HG02970 (cell line): Measurements from ENCODE around the gene THAP11.
"Not testable (repeated sequence)": the region's sequence is repeated elsewhere in the genome, so short reads cannot be mapped to it uniquely, and the experiment has no call there.

Source experiments
- ATAC-seq: cut with Tn5 transposase; IDR thresholded peaks from one replicate; pipeline ENCODE4 v1.9.1; 2021; ENCODE audit warnings: mild to moderate bottlenecking, moderate library complexity, moderate number of reproducible peaks; ENCODE audit not compliant: unreplicated experiment, low FRiP score

The THAP11 gene

DNA sequence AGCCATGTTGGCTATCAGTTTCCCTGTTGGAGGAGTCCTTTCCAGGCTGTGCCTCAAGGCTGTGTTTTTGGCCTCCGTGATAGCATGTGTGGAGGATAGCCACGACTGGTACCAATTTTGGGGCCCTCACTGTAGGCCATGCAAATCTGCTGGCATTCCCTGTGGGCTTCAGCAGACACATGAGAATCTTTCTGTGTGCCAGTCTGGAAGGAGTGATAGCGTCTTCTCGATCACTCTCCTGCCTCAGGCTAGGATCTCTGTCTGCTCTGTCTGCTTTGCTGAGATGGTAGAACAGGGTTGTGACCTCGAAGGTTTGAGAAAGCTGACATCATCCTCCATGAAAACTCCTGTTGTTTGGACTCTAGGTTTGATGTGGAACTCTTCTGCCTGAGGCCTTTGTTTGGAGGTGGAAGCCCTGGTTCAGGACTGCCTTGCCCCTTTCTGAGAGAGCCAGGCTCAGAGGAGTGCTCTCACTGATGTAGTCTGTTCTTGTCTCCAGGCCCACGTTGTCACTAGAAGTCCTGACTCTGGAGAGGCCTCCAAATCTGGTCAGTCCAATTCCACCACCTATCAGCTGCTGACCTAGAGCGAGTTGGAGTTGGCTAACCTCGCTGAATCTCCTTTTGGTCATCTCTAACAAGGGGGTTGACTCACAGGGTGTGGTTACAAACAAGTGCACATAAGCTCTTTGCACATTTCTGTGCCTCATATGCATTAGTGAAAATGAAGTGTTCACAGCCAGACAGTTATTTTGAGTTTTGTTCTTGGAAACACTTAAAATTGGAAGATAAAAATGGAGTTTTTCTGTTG is 18.7 kb downstream of the THAP11 start:
- no peak for ATAC-seq

- ATAC-seq: no peak
Measured at GRCh38 chr16:67861877-67862276, 19.8 kb downstream of the THAP11 start.

DNA sequence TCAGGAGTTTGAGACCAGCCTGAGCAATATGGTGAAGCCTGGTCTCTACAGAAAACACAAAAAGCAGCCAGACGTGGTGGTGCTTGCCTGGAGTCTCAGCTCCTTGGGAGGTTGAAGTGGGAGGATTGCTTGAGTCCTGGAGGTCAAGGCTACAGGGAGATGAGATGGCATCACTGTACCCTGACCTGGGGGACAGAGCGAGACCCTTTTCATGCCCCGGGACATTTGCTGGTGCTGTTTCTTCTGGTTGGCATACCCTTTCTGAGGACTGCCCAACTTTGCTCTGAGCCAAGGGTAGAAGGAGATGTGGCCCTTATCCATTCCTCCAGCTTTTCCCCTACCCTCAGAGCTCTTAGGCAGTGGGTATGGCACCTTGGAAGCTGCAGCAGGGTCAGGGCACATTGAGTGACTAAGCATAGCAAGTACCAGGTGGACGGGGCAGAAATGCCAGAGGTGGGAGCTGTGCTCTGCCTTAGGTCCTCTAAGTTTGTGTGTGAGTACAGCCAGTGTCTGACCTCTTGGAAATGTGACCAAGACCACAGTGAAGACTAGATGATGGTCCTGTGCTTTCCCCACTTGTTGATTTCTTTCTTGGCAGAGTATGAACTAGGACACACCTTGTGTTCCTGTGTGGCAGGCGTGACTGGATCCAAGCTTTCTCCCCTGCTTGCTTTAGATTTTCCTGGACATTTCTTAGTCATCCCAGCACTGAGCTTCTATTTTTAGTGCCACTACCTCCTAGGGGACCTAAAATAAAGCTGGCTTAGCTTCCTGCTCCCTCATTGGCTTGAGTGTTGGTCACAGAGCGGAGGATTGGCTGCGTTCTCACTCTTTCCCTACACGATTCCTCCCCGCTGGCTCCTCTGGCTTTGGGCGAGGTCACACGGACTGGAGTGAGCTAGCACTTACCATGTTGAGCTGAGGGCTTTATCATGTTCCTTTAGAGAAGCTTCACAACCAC is 20.8 kb downstream of the THAP11 start:
- ATAC-seq: no peak

DNA sequence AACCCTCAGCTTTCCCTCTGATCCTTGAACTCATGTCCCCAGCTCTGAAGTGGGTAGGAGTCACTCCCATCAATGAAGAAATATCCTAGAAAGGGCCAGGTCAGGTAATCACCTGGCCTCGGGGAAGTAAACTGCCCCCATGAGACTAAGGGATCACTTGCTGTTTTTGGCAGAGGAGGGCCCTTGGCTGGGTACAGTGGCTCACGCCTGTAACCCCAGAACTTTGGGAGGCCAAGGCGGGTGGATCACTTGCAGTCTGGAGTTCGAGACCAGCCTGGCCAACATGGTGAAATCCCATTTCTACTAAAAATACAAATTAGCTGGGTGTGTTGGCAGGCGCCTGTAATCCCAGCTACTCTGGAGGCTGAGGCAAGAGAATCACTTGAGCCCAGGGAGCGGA is 21.9 kb downstream of the THAP11 start:
- ATAC-seq: not testable (repeated sequence)

- no peak for ATAC-seq
Measured at GRCh38 chr16:67864594-67864993, 22.5 kb downstream of the THAP11 start.

DNA sequence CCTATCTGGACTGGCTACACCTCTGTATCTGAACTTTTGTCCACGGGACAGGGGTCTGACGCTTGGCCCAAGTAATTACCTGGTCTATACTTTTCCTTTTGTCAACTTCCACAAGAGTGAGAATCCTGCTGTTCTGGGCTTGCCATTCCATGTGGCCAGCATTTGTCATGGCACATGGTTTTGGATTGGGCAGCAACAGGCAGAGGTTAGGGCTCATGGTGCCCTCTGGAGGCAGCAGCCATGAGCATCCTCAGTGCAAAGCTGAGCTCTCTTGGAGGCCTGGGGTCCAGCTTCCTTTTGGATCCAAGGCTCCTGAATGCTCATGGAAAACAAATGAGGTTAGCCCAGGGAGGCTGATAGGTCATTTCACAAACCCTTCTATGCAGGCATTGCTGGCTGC is 23.2 kb downstream of the THAP11 start:
- no peak for ATAC-seq

- ATAC-seq: no peak
Measured at GRCh38 chr16:67868290-67868689, 26.2 kb downstream of the THAP11 start.

DNA sequence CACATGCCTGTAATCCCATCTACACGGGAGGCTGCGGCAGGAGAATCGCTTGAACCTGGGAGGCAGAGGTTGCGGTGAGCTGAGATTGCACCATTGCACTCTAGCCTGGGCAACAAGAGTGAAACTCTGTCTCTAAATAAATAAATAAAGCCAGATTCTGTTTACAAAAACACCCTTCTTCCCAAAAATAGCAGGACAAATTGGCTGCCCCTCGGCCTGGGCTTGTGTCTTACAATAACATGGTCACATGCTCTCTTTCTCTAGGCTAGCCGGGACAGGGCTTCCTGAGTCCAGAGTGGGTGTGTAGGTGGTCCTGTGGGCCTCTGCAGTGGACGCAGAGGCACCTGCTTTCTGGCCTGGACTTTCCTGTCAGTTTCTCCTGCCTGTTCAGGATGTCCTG is 27.5 kb downstream of the THAP11 start:
- no peak for ATAC-seq

DNA sequence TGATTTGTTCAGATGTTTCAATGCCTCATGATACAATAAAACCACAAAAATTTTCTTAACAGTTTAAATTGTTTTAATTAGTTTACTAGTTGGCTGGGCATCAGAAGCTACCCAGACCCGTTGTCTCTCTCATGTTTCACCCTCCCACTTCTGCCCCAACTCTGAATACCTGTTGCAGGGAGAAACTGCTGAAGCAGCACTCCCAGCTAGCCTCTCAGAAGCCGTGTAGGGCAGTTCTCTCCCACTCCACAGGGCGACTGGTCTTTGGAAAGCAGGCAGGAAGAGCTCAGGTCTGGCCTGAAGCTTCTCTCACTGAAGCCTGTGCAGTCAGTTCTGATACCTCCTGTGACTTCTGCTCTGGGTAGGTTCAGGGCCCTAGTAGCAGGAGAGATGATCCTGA is 29.1 kb downstream of the THAP11 start:
- no peak for ATAC-seq

GRCh38 chr16:67872131-67872630 is 30.1 kb downstream of the THAP11 start:
- ATAC-seq: no peak

DNA sequence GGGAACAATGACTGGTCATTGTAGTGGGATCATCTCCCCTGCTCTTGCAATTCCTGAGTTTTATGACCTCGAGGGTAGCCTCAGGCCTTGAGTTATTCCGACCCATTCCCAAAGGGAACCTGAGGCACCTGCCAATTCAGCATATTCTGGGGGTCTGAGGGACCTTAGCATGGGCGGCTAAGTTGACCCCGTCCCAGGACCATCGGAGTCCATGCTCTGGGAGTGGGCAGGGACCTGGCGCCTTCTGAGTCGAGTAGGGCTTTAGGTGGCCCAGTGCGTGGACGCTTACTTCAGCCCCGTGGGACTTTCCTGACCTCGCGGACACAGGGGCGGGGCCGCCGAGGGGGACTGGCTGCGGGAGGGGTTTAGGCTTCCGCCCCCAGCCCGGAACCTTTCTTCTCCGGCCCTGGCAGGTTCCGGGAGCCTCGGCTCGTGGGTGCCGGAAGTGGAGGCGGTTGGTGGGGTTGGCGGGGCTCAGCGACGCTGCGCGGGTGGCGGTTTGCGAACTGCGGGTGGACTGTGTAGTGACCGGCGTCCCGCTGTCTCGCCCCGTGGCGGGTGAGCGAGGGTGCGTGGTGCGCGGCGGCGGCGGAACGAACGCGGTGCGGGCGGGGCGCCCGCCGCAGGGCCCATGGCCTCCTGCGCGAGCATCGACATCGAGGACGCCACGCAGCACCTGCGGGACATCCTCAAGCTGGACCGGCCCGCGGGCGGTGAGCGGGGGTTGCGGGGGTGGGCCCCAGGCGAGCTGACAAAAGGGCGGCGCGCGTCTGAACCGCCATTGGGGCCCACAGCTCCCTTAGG is 30.7 kb downstream of the THAP11 start, which contains the start of gene EDC4:
EDC4 (plus strand) TSS at position 422 of the 804 bp plus-strand sequence; CDS start at position 632, 210 bp downstream.
- ATAC-seq: peak; percentile 86

- ATAC-seq: no peak
Measured at GRCh38 chr16:67873435-67874370, 31.6 kb downstream of the THAP11 start.

DNA sequence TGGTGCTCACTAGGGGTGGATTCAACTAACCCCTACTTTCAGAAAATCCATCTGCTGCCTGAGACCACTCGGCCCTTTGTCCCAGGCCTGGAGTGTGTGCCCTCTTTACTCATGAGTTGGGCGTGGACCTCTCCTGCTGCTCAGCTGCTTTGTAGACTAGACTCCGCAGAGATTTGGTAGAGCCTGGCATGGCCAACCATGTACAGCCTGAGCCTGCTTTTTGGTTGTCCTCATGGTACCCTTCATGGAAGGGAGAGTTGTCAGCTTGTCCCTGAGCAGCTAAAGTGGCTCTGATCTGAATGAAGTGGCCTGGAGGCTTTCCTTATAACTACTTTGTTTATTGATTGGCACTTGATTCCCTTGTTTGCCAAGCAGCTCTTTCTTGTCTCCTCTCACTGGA is 32.3 kb downstream of the THAP11 start:
- no peak for ATAC-seq

DNA sequence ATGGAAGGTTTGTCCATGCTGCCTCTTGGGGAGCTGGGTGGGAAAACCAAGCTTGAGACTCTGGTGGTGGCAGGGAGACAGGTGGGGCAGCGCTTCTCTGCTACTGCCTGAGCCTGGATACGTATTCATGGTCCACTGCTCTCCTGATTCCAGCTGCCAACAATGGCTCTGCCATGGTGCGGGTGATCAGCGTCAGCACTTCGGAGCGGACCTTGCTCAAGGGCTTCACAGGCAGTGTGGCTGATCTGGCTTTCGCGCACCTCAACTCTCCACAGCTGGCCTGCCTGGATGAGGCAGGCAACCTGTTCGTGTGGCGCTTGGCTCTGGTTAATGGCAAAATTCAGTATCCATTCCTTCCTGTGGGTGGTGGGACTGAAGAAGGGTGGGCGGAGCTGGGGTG is 34.9 kb downstream of the THAP11 start:
- ATAC-seq: no peak

DNA sequence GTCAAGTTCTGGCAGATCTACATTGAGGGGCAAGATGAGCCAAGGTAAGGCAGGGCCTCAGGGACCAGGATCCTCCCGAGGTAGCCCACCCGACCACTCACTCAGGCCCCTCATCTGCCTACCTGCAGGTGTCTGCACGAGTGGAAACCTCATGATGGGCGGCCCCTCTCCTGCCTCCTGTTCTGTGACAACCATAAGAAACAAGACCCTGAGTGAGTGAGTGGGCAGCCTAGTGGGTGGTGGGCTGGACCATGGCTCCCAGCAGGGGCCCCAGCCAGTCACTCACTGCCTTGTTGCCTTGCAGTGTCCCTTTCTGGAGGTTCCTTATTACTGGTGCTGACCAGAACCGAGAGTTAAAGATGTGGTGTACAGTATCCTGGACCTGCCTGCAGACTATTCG is 36.1 kb downstream of the THAP11 start:
- ATAC-seq: no peak

DNA sequence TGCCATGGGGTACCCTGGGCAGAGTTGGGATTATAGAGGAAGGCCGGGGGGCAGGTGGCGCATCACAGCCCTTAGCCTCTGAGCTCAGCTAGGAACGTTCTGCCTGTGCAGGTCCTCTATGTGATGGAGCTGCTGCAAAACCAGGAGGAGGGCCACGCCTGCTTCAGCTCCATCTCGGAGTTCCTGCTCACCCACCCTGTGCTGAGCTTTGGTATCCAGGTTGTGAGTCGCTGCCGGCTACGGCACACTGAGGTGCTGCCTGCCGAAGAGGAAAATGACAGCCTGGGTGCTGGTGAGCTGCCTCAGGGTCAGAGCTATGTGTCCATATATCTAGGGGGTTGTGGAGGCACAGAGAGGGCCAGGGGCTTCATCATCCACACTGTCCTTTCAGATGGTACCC is 36.7 kb downstream of the THAP11 start:
- ATAC-seq: no peak

DNA sequence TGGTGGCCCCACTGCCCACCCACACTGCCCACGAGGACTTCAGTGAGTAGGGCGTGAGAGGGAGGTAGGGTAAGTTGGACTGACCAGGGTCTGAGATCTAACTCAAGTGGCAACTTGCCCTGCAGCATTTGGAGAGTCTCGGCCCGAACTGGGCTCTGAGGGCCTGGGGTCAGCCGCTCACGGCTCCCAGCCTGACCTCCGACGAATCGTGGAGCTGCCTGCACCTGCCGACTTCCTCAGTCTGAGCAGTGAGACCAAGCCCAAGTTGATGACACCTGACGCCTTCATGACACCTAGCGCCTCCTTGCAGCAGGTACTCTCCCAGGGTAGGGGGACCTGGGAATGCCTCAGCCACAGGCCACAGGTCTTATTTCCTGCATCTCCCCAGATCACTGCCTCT is 37.3 kb downstream of the THAP11 start:
- ATAC-seq: no peak

- ATAC-seq: no peak
Measured at GRCh38 chr16:67879936-67880335, 37.8 kb downstream of the THAP11 start.

GRCh38 chr16:67880584-67880983 is 38.5 kb downstream of the THAP11 start:
- ATAC-seq: no peak
